Osteoblast (primary cell): ENCODE data around the gene ELOVL5. TPM values are rescaled to one million over a fixed set of nuclear protein-coding genes. Genes with fewer than 3 reads are reported as not detected.
A peak's percentile ranks its signal among the peaks of the same experiment; 100 is the strongest.

Experiments
- DNase-seq: peaks from one replicate; pipeline ENCODE4 v3.0.0; 2011; ENCODE audit warnings: low spot score, mixed read lengths; ENCODE audit not compliant: insufficient read length; ENCODE audit errors: missing footprints
- H2AFZ ChIP-seq: 2 replicates; pipeline ENCODE4 v1.6.0; 2011; ENCODE audit warnings: mild to moderate bottlenecking, low read length
- H3K27ac ChIP-seq: 2 replicates; pipeline ENCODE4 v1.5.1; 2011; ENCODE audit warnings: mild to moderate bottlenecking, low read depth, low read length, moderate library complexity
- H3K27me3 ChIP-seq: 2 replicates; pipeline ENCODE4 v1.6.0; 2012; ENCODE audit warnings: mild to moderate bottlenecking, control low read depth, inconsistent platforms, low read length, moderate library complexity; ENCODE audit not compliant: insufficient read depth
- H3K36me3 ChIP-seq: 2 replicates; pipeline ENCODE4 v1.5.1; 2011; ENCODE audit warnings: mild to moderate bottlenecking, low read length, control low read depth, moderate library complexity; ENCODE audit not compliant: insufficient read depth
- H3K4me1 ChIP-seq: 2 replicates; pipeline ENCODE4 v1.5.1; 2011; ENCODE audit warnings: mild to moderate bottlenecking, low read length, control low read depth, moderate library complexity; ENCODE audit not compliant: insufficient read depth
- H3K4me2 ChIP-seq: 2 replicates; pipeline ENCODE4 v1.6.0; 2011; ENCODE audit warnings: mild to moderate bottlenecking, low read length; ENCODE audit not compliant: insufficient read depth
- H3K4me3 ChIP-seq: fragments of 200-600 bp; sonication (generic); 3 replicates; pipeline ENCODE4 v1.5.1; 2012; ENCODE audit warnings: mild to moderate bottlenecking, low read length, inconsistent platforms; ENCODE audit not compliant: insufficient read depth
- H3K79me2 ChIP-seq: 2 replicates; pipeline ENCODE4 v1.6.0; 2012; ENCODE audit warnings: mild to moderate bottlenecking, low read length, control low read depth, inconsistent platforms; ENCODE audit not compliant: insufficient read depth
- H3K9me3 ChIP-seq: 2 replicates; pipeline ENCODE4 v1.5.1; 2011; ENCODE audit warnings: low read depth, low read length, control low read depth
- H4K20me1 ChIP-seq: 2 replicates; pipeline ENCODE4 v1.6.0; 2012; ENCODE audit warnings: mild to moderate bottlenecking, low read length, control low read depth; ENCODE audit not compliant: insufficient read depth
- total RNA-seq: library from RNA; depleted of rRNA; stranded (reverse); fragments of >200 nt; gene quantifications from 2 replicates; pipeline ENCODE4 v1.2.3, GENCODE V29; 2012
- TF ChIP-seq, protein P1 (sequence below): IDR thresholded peaks from 2 replicates; pipeline ENCODE4 v1.5.1; 2011; ENCODE audit warnings: mild to moderate bottlenecking, low read depth, low read length, moderate library complexity; ENCODE audit errors: extremely low read depth

The ELOVL5 gene
- total RNA-seq, 1 donor = 75.3 TPM

DNA sequence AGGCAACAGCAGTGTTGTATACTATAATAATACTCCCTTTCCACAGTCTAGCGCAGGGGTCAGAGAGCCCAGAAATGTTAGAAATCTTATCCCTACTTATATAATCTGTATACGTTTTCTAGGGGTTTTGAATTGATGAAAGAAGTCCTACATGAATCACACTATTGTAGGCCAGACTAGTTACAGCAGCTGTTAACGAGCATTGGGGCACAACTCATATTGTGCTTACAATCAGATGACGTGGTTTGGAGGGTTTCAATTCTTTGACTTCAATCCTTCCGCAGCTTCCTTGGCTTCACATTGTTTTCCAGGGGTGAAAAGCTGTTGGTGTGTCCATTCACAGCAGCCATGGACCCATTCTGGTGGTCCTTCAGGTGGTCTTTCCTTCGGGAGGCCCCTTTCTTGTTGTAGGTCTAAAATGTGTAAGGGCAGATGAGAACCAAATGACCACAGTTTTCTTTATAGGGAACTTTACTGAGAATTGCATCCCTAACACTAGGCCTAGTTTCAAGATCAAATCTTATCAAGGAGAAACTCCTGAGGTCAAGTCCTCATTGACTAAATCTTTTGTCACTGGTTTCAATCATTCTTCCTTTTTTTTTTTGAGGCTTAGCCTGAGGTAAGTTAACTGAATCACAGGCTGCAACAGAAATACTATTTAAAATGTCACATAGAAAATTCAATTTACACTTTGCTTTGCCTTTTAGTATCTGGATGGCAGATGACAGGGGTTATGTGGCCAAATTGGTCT is 79.7 kb downstream of the ELOVL5 start:
- Histone ChIP-seq H3K36me3 (peaks cover 62% of the 10 kb centered on the region), H4K20me1 (no peaks in the 10 kb centered on the region), H3K9me3 (no peaks in the 10 kb centered on the region), H3K4me3 (no peak overlapping the region), H3K27ac (no peak overlapping the region), H3K4me2 (no peak overlapping the region), H3K4me1 (peaks cover 11% of the 10 kb centered on the region), H3K27me3 (no peaks in the 10 kb centered on the region), H2AFZ (no peak overlapping the region), H3K79me2 (no peaks in the 10 kb centered on the region)
- DNase-seq = no peak
- TF ChIP-seq, protein P1, sequence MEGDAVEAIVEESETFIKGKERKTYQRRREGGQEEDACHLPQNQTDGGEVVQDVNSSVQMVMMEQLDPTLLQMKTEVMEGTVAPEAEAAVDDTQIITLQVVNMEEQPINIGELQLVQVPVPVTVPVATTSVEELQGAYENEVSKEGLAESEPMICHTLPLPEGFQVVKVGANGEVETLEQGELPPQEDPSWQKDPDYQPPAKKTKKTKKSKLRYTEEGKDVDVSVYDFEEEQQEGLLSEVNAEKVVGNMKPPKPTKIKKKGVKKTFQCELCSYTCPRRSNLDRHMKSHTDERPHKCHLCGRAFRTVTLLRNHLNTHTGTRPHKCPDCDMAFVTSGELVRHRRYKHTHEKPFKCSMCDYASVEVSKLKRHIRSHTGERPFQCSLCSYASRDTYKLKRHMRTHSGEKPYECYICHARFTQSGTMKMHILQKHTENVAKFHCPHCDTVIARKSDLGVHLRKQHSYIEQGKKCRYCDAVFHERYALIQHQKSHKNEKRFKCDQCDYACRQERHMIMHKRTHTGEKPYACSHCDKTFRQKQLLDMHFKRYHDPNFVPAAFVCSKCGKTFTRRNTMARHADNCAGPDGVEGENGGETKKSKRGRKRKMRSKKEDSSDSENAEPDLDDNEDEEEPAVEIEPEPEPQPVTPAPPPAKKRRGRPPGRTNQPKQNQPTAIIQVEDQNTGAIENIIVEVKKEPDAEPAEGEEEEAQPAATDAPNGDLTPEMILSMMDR = no peak

DNA sequence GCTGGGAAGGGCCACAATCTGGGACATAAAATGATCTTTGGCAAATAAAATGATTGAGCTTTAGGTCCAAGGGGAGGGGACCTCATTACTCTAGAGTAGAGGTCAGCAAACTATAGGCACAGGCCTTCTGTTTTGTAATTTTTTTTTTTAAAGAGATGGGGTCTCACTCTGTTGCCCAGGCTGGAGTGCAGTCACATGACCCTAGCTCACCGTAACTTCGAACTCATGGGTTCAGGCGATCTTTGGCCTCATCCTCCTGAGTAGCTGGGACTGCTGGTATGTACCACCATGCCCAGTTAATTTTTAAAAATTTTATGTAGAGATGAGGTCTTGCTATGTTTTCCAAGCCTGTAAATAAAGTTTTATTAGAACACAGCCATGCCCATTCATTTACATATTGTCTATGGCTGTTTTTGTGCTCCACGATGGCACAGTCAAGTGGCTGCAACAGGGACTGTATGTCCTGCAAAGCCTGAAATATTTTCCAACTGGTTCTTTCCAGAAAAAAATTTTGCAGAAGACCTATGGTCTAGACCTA is 82.1 kb downstream of the ELOVL5 start:
- Histone ChIP-seq H3K4me2 (no peak overlapping the region), H3K79me2 (no peaks in the 10 kb centered on the region), H3K27me3 (no peaks in the 10 kb centered on the region), H3K4me1 (peaks cover 19% of the 10 kb centered on the region), H3K4me3 (no peak overlapping the region), H3K9me3 (no peaks in the 10 kb centered on the region), H3K36me3 (peaks cover 43% of the 10 kb centered on the region), H2AFZ (no peak overlapping the region), H4K20me1 (no peaks in the 10 kb centered on the region), H3K27ac (no peak overlapping the region)
- TF ChIP-seq, protein P1 = no peak
- DNase-seq = no peak

DNA sequence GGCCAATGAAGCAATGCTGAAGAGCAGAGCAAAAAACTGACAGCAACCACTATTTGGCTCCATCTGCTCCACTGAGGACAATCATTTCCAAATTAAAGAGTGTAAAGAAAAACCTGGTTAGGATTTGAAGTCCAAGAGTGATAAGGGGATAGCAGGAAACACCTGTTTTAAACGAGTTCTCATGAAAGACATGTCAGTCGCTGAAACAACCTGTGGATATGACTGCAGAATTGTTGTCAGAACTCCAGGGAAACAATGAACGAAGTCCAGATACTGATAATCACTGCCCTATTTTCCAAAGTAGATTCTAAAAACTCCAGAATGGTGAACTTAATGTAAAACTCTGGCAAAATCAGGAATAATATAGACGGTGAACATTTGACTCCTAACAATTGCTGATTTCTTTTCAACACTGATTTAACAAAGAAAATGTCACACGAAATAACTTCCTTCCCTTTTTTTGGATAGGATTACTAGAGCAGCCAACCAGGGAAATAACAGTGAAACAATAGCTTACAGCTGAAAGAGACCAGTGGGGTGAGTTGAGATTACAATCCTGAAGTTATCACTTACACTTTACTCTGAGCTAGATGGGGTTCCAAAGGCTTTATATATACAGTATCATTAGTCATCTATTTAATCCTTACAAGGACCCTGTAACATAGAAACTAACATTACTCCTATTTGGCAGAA is 83.7 kb downstream of the ELOVL5 start:
- DNase-seq = no peak
- H3K4me3 ChIP-seq = no peak overlapping the region
- peak overlapping the region; percentile 88 for H3K27ac ChIP-seq
- no peaks in the 10 kb centered on the region for H4K20me1 ChIP-seq
- no peak overlapping the region for H2AFZ ChIP-seq
- peaks cover 46% of the 10 kb centered on the region for H3K36me3 ChIP-seq
- TF ChIP-seq, protein P1 = no peak
- H3K9me3 ChIP-seq = no peaks in the 10 kb centered on the region
- H3K4me2 ChIP-seq = peak overlapping the region; percentile 47
- peaks cover 19% of the 10 kb centered on the region for H3K4me1 ChIP-seq
- H3K27me3 ChIP-seq = no peaks in the 10 kb centered on the region
- no peaks in the 10 kb centered on the region for H3K79me2 ChIP-seq

DNA sequence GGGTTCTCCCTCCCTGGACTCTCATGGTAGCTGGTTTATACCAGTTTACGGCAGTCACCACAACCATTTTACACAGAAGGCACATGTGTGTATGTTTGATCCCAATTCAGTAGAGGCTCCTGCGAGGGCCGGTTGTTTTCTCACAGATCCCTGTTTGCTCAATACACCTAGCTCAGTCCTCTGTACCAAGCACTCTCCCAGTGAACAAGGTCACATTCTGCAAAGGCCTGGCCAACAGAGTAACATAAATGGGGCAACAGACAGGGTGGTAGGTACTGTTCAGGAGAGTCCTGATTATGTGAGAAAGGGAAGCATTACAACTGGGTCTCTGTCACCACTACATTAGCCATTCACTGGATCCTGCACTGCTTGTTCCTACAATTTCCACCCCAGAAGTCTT is 84.4 kb downstream of the ELOVL5 start:
- Histone ChIP-seq H3K9me3 (no peaks in the 10 kb centered on the region), H2AFZ (peak overlapping the region; percentile 32), H3K27me3 (no peaks in the 10 kb centered on the region), H3K4me1 (peaks cover 19% of the 10 kb centered on the region), H3K4me3 (no peak overlapping the region), H3K79me2 (no peaks in the 10 kb centered on the region), H3K36me3 (peaks cover 41% of the 10 kb centered on the region), H3K4me2 (peak overlapping the region; percentile 47), H3K27ac (peak overlapping the region; percentile 88), H4K20me1 (no peaks in the 10 kb centered on the region)
- TF ChIP-seq, protein P1 = no peak
- DNase-seq = no peak
